Brain pericyte (primary cell): ENCODE results near the gene ATP1A2.

Experiments
- DNase-seq: peaks from one replicate; pipeline ENCODE4 v3.0.0-alpha.2; 2012; ENCODE audit warnings: low read depth, low spot score

Gene ATP1A2

DNA sequence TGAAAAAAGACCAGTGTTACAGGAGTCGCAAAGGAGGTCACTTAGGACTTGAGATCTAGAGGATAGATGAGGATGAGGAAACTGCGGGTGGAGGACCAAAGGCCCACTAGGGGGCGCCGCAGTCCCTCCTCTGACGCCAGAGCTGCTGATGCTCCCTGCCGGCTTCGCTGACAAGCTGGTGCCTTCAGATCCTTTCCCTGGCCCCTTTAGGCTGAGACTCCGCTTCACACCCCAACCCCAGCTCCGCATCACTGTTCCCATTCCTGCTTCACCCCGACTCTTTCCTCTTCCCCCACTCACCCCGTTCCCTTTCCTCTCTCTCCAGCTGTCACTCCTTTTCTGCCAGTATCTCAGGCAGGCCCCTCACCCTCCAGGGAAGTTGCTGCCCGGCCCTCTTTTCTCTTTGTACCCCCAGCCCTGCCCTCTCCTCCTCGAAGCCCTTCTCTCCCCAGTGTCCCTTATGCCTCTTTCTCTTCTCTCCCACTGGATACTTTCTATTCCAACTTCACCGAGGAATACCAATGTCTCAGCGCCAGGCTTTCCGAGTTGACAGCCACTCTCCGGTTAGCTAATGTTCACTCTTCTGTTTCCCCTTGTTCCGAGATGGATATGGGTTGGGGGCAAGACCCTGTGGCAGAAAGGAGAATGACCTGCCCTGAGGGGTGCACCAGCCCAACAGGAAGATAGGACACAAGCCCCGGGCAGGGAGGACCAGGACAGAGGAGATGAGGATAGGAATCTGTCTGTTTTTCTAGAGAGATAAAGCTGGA lies 29.7 kb upstream of the ATP1A2 start:
- no peak for DNase-seq

- no peak for DNase-seq
Observed at GRCh38 chr1:160086456-160086892, 29.1 kb upstream of the ATP1A2 start.

GRCh38 chr1:160087118-160087662 lies 28.4 kb upstream of the ATP1A2 start:
- no peak for DNase-seq

DNA sequence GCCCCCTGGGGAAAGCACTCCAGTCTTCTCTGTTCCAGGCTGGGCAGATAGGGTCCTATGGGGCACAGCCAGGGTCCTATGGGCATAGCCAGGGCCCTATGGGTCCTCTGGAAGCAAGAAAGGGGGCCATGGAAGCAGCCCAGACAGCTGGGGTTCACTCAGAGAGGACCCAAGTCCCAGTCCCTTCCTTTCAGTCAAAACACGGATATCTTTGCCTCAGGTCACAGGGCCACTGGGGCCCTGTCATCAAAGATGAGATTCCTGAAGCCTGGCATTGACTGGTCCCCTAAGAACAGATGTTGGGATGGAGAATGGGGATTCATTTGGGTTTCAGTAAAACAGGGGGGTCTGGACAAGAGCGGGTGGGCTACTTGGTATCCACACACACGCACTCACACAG lies 25.7 kb upstream of the ATP1A2 start:
- DNase-seq: no peak

DNA sequence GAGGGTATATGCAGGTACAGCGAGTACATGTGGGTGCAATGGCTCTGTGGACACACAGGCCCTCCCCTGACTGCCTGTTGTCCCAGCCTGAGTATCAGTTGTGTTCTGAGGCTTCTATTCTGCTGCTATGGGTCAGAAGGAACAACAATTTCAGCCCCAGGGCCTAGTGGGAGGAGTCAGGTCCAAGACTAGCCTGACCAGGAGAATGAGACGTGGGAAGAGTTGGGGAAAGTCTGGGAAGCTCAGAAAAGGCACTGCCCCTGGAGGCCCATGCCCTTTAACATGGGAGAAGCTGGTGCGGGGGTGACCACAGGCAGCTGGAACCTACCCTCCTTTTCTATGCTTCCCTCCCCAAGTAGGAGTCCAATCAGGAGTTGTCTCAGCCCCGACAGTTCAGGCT lies 24.8 kb upstream of the ATP1A2 start:
- no peak for DNase-seq

- DNase-seq: no peak
Observed at GRCh38 chr1:160091666-160092223, 23.8 kb upstream of the ATP1A2 start.

DNA sequence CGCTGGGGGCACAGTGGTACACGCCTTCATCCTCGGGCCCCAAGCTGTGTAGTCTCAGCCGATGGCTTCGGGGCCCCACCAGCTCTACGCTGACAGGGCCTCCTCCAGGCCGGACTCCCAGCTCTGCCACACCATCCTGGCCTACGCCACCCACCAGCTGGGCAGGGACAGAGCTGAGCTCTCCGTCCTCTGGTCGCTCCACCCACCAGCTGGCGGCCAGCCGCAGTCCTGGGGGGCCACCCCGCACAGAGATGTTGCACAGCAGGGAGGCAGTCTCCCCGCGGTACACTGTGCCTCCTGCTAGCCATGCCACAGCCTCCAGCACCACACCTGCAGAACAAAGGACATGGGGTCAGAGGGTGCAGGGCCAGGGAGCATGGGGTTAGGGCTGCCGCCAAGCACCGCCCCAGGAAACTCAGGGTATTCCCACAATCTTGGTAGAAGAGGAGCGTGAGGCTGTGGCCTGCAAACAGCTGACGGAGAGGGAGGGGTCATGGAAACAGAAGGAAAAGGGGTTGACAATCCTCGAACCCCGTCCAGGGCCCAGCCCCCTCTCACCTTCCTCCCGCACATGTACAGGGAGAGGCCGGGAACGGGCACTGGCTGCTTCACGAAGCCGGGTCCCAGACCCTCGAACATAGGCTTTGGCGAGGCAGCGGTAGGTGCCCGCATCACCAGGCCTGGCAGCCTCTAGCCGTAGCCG lies 23.0 kb upstream of the ATP1A2 start:
- DNase-seq: no peak

DNA sequence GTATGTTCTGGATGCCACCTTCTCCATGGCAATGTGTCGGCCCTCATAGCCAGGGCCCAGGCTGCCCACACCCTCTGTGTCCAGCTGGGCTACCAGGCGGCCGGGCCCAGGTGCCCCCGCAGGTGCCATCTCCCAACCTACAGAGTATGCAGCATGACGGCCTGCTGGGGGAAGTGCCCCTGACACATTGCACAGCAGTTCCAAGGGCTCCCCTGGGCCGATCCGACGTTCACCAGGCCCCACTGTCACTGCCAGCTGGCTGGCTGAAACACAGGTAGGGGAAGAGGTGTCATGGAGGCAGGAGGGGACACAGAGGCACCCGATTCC lies 22.5 kb upstream of the ATP1A2 start:
- DNase-seq: no peak

GRCh38 chr1:160093624-160094290 lies 21.8 kb upstream of the ATP1A2 start:
- DNase-seq: no peak

- no peak for DNase-seq
Observed at GRCh38 chr1:160094291-160094625, 21.3 kb upstream of the ATP1A2 start.

DNA sequence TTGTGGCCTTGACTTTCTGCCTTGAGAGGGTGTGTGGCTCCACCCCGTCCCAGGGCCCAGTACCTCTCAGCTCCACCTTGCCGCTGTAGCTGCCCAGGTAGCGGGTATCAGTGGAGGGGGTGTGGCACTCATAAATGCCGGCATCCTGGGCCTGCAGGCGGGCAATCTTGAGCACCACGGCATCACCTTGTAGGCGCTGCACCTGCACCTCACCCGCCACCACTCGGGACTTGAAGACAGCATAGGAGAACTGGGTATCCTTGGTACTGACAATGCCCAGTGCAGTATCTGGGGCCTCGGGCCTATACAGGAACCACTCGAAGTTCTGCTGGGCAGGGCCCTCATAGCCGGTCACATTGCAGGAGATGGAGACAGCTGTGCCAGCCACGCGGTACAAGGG lies 20.8 kb upstream of the ATP1A2 start:
- no peak for DNase-seq

DNA sequence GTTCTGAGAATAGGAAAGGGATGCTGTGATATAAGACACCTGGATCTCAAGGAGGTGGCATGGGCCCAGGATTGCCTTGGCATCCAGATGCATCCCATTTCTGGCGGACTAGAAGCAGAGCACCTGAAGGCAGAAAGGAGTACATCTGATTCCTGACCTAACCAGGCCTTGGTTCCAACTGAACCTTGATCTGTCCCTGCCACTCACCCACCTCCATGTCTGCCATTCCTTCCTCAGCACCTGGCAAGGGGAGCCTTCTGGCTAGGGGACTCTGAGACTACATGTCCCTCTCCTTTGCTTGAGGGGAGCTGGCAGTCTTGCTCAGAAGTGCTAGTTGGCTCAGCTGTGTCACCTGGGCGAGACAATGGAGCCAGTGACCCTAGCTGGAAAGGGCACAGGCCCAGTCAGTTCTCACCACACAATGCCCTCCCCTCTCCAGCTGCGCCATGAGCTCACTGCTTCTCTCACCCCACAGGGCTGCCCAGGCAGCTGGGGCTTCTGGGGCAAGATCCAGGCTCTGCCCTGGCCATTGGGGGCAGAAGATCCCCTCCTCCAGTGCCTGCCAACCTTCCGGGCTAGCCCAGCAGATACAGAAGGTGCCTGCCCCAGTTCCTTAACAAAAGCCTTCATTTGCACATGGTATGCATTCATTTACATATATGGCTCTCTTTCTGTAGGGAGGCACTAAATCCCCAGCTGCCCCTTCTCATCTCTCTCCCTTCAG lies 20.0 kb upstream of the ATP1A2 start:
- no peak for DNase-seq

DNA sequence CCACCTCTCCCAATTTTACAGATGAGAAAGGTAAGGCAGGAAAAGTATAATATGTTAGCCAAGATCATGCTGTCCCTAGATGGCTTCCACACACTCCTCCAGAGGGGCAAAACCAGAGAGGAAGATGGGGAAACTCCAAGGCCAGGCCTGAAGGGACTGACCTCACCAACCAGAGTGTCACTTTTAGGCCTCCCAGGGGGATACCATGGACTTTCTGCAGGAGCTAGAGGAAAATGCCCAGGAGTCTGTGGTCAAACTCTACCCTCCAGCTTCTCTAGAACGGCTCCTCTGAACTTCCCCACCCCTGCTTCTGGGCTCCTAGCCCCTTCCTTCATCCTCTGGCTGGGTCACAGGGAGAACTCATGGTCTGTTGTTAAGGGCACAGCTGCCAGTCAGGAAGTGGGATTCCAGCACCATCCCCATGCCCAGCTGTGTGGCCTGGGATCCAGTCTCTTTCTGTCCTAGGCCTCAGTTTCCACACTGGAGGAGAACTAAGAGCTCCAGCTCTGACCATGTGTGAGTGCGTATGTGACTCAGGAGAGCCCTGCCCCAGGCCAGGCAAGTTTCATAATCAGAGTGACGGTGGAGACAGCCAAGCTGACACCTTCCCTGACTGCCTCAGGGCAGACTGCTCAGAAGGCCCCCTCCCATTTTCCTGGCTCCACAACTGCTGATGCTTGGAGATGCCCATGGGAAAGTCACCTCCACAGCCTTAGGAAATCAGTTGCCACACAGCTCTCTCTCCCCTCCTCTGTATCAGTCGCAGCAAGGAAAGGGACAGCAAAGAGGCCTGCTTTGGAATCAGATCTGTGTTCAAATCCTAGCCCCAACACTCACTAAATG lies 19.1 kb upstream of the ATP1A2 start:
- DNase-seq: no peak

GRCh38 chr1:160097151-160097910 lies 18.2 kb upstream of the ATP1A2 start:
- DNase-seq: no peak

DNA sequence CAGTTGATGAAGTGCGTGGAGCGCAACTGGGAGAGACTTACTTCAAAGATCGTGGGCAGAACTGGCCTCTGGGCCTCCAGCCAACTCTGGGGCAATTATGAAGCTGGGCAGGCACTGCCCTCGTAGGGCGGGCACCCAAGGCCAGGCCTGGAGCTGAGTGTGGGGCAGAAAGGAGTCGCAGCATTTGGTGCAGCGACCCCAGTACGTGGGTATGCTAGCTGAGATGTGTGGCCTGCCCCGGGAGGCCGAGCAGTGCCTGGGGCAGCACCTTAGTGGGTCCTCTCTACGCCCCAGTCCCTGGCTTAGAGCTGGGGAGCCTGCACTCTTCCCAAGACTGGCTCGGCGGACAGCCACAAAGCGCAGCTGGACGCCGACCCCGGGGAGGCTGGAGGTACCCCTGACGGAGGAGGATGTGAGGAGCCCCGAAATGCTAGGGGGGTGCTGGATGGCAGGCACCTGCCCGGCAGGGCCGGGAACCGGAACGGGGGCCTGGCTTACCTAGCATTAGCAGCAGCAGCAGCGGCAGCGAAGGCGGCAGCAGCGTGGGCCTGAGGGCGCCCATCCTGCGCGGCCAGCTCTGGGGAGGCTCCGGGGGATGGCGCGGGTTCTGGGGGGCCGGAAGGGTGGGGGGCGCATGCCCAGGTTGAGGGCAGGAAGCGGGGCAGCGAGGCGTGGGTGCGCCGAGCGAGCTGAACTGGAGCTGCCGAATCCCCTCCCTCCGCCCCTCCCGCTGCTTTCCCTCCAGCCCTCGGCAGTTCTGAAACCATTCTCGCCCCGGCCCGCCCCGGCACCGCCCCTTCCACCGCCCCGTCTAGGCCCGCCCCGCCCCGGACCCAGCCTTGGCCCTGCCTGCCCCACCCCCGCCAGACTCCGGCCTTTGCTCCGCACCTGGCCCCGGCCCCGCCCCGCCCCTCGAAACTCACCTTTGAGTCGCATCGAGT lies 17.4 kb upstream of the ATP1A2 start, which contains the start of gene IGSF8:
IGSF8 (minus strand) TSS at position 709 of the 941 bp plus-strand sequence; CDS start at position 562, 147 bp downstream.
- DNase-seq: no peak

DNA sequence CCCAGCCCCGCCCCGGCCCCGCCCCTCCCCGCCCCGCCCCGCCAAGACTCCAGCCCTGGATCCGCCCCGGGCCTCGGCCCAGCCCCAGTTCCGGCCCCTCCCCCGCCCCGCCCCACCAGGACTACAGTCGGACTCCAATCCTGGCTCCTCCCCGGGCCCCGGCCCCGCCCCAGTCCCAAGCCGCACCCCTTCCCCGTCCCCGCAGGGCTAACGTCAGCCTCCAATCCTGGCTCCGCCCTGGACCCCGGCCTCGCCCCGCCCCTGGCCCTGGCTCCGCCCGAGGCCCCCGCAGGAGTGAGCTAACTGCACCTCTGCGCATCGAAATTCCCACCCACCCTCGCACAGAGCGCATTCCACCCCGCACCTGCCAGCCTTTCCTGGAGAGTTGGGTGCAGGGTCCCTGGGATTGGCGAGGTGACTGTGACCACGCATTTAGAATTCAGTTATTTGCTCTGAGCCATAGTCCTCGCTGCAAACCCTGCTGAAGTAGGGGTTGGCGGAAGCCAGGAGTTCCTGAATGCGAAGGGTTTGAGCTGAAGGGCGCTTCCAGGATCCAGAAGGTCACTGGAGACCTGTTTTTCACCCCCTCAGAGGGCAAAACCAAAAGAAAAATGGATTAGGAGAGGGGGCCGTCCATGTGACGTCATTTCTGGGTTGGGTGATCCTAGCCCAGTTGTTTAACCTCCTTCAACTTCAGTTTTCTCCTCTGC lies 16.6 kb upstream of the ATP1A2 start:
- no peak for DNase-seq

DNA sequence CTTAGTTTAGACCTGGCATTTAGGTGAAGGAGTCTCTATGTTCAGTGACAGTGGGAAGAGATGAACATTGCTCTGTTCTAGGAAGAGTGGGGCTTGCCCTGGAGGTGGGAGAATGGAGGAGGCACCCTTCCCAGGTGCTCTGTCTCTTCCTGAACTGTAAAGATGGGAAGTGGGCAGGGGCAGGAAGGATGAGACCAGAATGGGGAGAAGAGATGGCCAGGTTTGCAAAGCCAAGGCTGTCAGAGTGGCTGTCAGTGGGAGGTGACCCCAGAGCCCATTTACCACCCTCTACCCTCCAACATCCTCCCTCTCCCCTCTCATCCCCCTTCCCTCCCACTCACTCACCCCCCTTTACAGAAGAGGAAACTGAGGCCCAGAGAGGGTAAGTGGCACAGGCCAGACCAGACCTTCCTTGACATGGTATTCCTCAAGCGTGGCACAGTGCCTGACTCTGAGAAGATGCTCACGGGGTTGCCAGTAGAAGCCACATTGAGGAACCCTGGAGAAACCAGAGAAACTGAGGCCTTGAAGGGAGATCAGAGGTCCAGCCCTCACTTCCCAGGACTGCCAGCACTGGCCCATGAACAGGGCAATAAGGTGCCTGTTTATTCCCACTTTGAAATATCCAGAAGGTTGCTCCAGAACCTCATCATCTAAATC lies 15.7 kb upstream of the ATP1A2 start:
- no peak for DNase-seq
